Ecto neural progenitor cell (in vitro differentiated cells): ENCODE measurements around the gene TSPYL4.
"Not testable (repeated sequence)": the region's sequence is repeated elsewhere in the genome, so short reads cannot be mapped to it uniquely, and the experiment has no call there.

ENCODE experiments used
- DNase-seq: peaks from one replicate; pipeline ENCODE4 v3.0.0-alpha.2; 2018; ENCODE audit warnings: low spot score

Gene TSPYL4

GRCh38 chr6:116253505-116254296 lies at the start of gene TSPYL4:
Gene TSPYL4, minus strand, starts transcription at chr6:116254075. Its CDS starts 67 bp downstream, at chr6:116254008.
- DNase-seq: peak; percentile 92

- DNase-seq: no peak
Measured at GRCh38 chr6:116301104-116301503, 47.2 kb upstream of the TSPYL4 start.

GRCh38 chr6:116300566-116300965 lies 46.7 kb upstream of the TSPYL4 start:
- no peak for DNase-seq

- DNase-seq: no peak
Measured at GRCh38 chr6:116298973-116299372, 45.1 kb upstream of the TSPYL4 start.

- no peak for DNase-seq
Measured at GRCh38 chr6:116298273-116298672, 44.4 kb upstream of the TSPYL4 start.

GRCh38 chr6:116292553-116292952 lies 38.7 kb upstream of the TSPYL4 start:
- no peak for DNase-seq

- no peak for DNase-seq
Measured at GRCh38 chr6:116291701-116292396, 38.0 kb upstream of the TSPYL4 start.

GRCh38 chr6:116290799-116291198 lies 36.9 kb upstream of the TSPYL4 start:
- DNase-seq: no peak

- no peak for DNase-seq
Measured at GRCh38 chr6:116289876-116290275, 36.0 kb upstream of the TSPYL4 start.

GRCh38 chr6:116287689-116288282 lies 33.9 kb upstream of the TSPYL4 start:
- no peak for DNase-seq

- DNase-seq: no peak
Measured at GRCh38 chr6:116286773-116287358, 33.0 kb upstream of the TSPYL4 start.

- DNase-seq: not testable (repeated sequence)
Measured at GRCh38 chr6:116284984-116285383, 31.1 kb upstream of the TSPYL4 start.

- DNase-seq: no peak
Measured at GRCh38 chr6:116283191-116283590, 29.3 kb upstream of the TSPYL4 start.

- DNase-seq: no peak
Measured at GRCh38 chr6:116282698-116283097, 28.8 kb upstream of the TSPYL4 start.

GRCh38 chr6:116280933-116281316 lies 27.1 kb upstream of the TSPYL4 start:
- DNase-seq: no peak

GRCh38 chr6:116280161-116280932 lies 26.5 kb upstream of the TSPYL4 start:
- DNase-seq: no peak

GRCh38 chr6:116279232-116280160 lies 25.6 kb upstream of the TSPYL4 start, which contains the start of gene TSPYL1:
Gene TSPYL1, minus strand, starts transcription at chr6:116279930. Its CDS starts 100 bp downstream, at chr6:116279830.
- DNase-seq: peak; percentile 95

GRCh38 chr6:116278854-116279231 lies 25.0 kb upstream of the TSPYL4 start:
- no peak for DNase-seq

GRCh38 chr6:116278481-116278829 lies 24.6 kb upstream of the TSPYL4 start:
- DNase-seq: no peak

- no peak for DNase-seq
Measured at GRCh38 chr6:116277124-116277523, 23.2 kb upstream of the TSPYL4 start.
